HepG2 (cell line): ENCODE measurements around the gene DTNA.

Experiments
- BCL6 ChIP-seq: IDR thresholded peaks from 2 replicates; pipeline ENCODE4 v1.6.1; 2016; ENCODE audit warnings: missing genetic modification reagents, missing compliant biosample characterization
- NR2F2 ChIP-seq: IDR thresholded peaks from 2 replicates; pipeline ENCODE4 v1.6.1; 2012; ENCODE audit warnings: low read depth, inconsistent platforms, borderline replicate concordance
- POLR2A ChIP-seq, 2 experiments: IDR thresholded peaks; 2 replicates each; pipeline ENCODE4 v1.6.1; 2011; ENCODE audit warnings: low read depth in 2 of 2, low read length in 2 of 2, mild to moderate bottlenecking in 1 of 2, moderate library complexity in 1 of 2; ENCODE audit not compliant: insufficient read depth in 1 of 2
- REL ChIP-seq: sonication (generic); formaldehyde crosslinking; conservative IDR thresholded peaks from 2 replicates; pipeline ENCODE4 v1.8.0; 2022; ENCODE audit warnings: mild to moderate bottlenecking, missing genetic modification reagents, moderate library complexity
- RFX5 ChIP-seq: IDR thresholded peaks from 2 replicates; pipeline ENCODE4 v1.6.1; 2011; ENCODE audit warnings: low read depth, low read length, improper control_type of control experiment
- RFXANK ChIP-seq: IDR thresholded peaks from 2 replicates; pipeline ENCODE4 v1.6.1; 2016
- SOX6 ChIP-seq, 2 experiments: fragments of 450-650 bp in 1 of 2; sonication (generic) in 1 of 2; formaldehyde crosslinking in 1 of 2; IDR thresholded peaks; 2 replicates each; pipeline versions ENCODE4 v1.4.0 to v1.6.1; 2017 to 2020; ENCODE audit warnings: antibody characterized with exemption in 1 of 2, mild to moderate bottlenecking in 1 of 2, missing genetic modification reagents in 1 of 2
- SSRP1 ChIP-seq: IDR thresholded peaks from 2 replicates; pipeline ENCODE4 v1.6.1; 2016; ENCODE audit warnings: control low read depth
- SUZ12 ChIP-seq: fragments of 150-350 bp; IDR thresholded peaks from 2 replicates; pipeline ENCODE4 v1.6.1; 2014; ENCODE audit warnings: low read depth, low read length
- ZSCAN22 ChIP-seq: sonication (generic); formaldehyde crosslinking; IDR thresholded peaks from 2 replicates; pipeline ENCODE4 v1.4.0; 2020; ENCODE audit warnings: mild to moderate bottlenecking, missing genetic modification reagents
- TF ChIP-seq, protein P1 (sequence below): sonication (generic); formaldehyde crosslinking; IDR thresholded peaks from 2 replicates; pipeline ENCODE4 v1.5.0; 2020; ENCODE audit warnings: mild to moderate bottlenecking, missing genetic modification reagents, moderate library complexity
- TF ChIP-seq, protein P2 (sequence below): sonication (generic); formaldehyde crosslinking; IDR thresholded peaks from 2 replicates; pipeline ENCODE4 v1.4.0; 2020; ENCODE audit warnings: missing genetic modification reagents

DNA sequence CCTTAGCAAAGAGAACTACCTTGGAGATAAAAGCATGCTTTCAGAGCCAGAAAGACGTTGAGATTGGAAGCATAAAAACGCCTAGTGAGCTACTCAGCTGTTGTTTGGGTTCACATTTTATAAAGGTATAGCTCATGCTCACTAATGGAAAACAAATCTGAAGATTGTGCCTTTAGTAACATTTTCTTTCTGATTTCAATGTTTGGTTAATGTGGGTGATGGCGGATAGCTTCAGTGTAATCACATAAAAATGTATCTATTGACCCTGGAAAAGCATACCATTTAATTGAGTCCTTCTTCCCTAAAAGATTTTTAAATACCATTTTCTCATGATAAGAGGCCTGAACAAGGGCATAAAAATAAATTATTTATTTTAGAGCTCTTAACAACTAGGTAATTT lies 73.4 kb downstream of the DTNA start:
- TF ChIP-seq RFX5 (no peak), SSRP1 (CRISPR knock-in tag) (no peak), POLR2A (IDR thresholded peaks at IDR 0.05; ENCODE audit: insufficient read depth in 1 of 2, low read depth in 2 of 2, low read length in 2 of 2) (no peak), SUZ12 (no peak), REL (no peak), BCL6 (CRISPR knock-in tag) (no peak), RFXANK (no peak), NR2F2 (no peak), SOX6 (IDR thresholded peaks at IDR 0.05) (no peak), SOX6 (CRISPR knock-in tag; IDR thresholded peaks at IDR 0.05) (no peak), ZSCAN22 (no peak)
- TF ChIP-seq, protein P1, sequence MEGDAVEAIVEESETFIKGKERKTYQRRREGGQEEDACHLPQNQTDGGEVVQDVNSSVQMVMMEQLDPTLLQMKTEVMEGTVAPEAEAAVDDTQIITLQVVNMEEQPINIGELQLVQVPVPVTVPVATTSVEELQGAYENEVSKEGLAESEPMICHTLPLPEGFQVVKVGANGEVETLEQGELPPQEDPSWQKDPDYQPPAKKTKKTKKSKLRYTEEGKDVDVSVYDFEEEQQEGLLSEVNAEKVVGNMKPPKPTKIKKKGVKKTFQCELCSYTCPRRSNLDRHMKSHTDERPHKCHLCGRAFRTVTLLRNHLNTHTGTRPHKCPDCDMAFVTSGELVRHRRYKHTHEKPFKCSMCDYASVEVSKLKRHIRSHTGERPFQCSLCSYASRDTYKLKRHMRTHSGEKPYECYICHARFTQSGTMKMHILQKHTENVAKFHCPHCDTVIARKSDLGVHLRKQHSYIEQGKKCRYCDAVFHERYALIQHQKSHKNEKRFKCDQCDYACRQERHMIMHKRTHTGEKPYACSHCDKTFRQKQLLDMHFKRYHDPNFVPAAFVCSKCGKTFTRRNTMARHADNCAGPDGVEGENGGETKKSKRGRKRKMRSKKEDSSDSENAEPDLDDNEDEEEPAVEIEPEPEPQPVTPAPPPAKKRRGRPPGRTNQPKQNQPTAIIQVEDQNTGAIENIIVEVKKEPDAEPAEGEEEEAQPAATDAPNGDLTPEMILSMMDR (CRISPR knock-in tag) = no peak
- TF ChIP-seq, protein P2, sequence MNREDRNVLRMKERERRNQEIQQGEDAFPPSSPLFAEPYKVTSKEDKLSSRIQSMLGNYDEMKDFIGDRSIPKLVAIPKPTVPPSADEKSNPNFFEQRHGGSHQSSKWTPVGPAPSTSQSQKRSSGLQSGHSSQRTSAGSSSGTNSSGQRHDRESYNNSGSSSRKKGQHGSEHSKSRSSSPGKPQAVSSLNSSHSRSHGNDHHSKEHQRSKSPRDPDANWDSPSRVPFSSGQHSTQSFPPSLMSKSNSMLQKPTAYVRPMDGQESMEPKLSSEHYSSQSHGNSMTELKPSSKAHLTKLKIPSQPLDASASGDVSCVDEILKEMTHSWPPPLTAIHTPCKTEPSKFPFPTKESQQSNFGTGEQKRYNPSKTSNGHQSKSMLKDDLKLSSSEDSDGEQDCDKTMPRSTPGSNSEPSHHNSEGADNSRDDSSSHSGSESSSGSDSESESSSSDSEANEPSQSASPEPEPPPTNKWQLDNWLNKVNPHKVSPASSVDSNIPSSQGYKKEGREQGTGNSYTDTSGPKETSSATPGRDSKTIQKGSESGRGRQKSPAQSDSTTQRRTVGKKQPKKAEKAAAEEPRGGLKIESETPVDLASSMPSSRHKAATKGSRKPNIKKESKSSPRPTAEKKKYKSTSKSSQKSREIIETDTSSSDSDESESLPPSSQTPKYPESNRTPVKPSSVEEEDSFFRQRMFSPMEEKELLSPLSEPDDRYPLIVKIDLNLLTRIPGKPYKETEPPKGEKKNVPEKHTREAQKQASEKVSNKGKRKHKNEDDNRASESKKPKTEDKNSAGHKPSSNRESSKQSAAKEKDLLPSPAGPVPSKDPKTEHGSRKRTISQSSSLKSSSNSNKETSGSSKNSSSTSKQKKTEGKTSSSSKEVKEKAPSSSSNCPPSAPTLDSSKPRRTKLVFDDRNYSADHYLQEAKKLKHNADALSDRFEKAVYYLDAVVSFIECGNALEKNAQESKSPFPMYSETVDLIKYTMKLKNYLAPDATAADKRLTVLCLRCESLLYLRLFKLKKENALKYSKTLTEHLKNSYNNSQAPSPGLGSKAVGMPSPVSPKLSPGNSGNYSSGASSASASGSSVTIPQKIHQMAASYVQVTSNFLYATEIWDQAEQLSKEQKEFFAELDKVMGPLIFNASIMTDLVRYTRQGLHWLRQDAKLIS (CRISPR knock-in tag) = no peak
